NOMO-1 (cell line): ENCODE results near the gene SYT5.

ENCODE experiments used
- DNase-seq, 2 experiments: peaks; one replicate each; lab custom pipeline; 2025; ENCODE audit not compliant: unreplicated experiment in 2 of 2; lab: John Stamatoyannopoulos, UW

The SYT5 gene

GRCh38 chr19:55149078-55150003 lies 30.7 kb downstream of the SYT5 start, which contains the start of gene TNNT1:
Gene TNNT1, minus strand, starts transcription at chr19:55149206. Its CDS starts 2,049 bp downstream, at chr19:55147157.
- DNase-seq = no peak

GRCh38 chr19:55147545-55148251 lies 32.4 kb downstream of the SYT5 start:
- no peak for DNase-seq

- DNase-seq = no peak
Measured at GRCh38 chr19:55146705-55147273, 33.3 kb downstream of the SYT5 start.

GRCh38 chr19:55146078-55146704 lies 33.9 kb downstream of the SYT5 start:
- peak; percentile 61 to 63 for DNase-seq

- DNase-seq = peak; percentile 43 to 51
Measured at GRCh38 chr19:55145232-55145631, 34.9 kb downstream of the SYT5 start.

GRCh38 chr19:55141696-55142095 lies 38.4 kb downstream of the SYT5 start:
- no peak for DNase-seq

GRCh38 chr19:55137915-55138314 lies 42.2 kb downstream of the SYT5 start:
- DNase-seq = no peak

GRCh38 chr19:55136399-55137102 lies 43.5 kb downstream of the SYT5 start:
- no peak for DNase-seq

GRCh38 chr19:55134736-55135135 lies 45.4 kb downstream of the SYT5 start:
- no peak for DNase-seq

- peak in 1 of 2 experiments; percentile 19 for DNase-seq
Measured at GRCh38 chr19:55133639-55134444, 46.2 kb downstream of the SYT5 start.

GRCh38 chr19:55132453-55133129 lies 47.5 kb downstream of the SYT5 start:
- DNase-seq = no peak

GRCh38 chr19:55131421-55131820 lies 48.7 kb downstream of the SYT5 start:
- DNase-seq = no peak
